Mammary epithelial cell (primary cell): ENCODE results near the gene DYNLT2B.

Experiments used
- CTCF ChIP-seq, 2 donors: IDR thresholded peaks in 1 of 2; conservative IDR thresholded peaks in 1 of 2; 2 replicates each; pipeline ENCODE4 v1.5.1; 2011 to 2012; ENCODE audit warnings: inconsistent platforms in 2 of 2, low read length in 2 of 2, mild to moderate bottlenecking in 2 of 2, control low read depth in 1 of 2, low read depth in 1 of 2; ENCODE audit not compliant: insufficient read depth in 1 of 2; ENCODE audit errors: extremely low read depth in 1 of 2
- EZH2 ChIP-seq: IDR thresholded peaks from 2 replicates; pipeline ENCODE4 v1.6.1; 2012; ENCODE audit warnings: low read length, inconsistent platforms, borderline replicate concordance

DNA sequence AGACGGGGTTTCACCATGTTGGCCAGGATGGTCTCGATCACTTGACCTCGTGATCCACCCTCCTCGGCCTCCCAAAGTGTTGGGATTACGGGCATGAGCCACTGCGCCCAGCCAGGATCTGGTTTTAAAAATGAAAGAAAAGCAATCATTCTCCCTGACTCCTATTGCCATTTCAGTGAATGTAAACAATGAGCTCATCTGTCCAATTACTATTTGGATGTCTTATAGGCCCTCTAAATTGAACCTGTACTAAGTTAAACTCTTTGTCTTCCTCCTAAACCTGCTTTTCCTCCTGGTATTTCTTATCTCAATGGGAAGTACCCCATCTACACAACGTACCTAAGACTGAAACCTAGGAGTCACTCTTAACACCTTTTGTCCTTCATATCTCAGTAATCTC lies 54.2 kb downstream of the DYNLT2B start:
- TF ChIP-seq CTCF (conservative IDR thresholded peaks at IDR 0.05 in 1 of 2, IDR thresholded peaks at IDR 0.05 in 1 of 2; ENCODE audit: extremely low read depth in 1 of 2, insufficient read depth in 1 of 2, low read depth in 1 of 2, low read length in 2 of 2) = no peak
- TF ChIP-seq EZH2 = no peak
